ENCODE results near the gene BCL11A. TPM values are rescaled to one million over a fixed set of nuclear protein-coding genes. Genes with fewer than 3 reads are reported as not detected.

BCL11A gene
- total RNA-seq = 0.19 and 0.36 TPM in 2 replicates

DNA sequence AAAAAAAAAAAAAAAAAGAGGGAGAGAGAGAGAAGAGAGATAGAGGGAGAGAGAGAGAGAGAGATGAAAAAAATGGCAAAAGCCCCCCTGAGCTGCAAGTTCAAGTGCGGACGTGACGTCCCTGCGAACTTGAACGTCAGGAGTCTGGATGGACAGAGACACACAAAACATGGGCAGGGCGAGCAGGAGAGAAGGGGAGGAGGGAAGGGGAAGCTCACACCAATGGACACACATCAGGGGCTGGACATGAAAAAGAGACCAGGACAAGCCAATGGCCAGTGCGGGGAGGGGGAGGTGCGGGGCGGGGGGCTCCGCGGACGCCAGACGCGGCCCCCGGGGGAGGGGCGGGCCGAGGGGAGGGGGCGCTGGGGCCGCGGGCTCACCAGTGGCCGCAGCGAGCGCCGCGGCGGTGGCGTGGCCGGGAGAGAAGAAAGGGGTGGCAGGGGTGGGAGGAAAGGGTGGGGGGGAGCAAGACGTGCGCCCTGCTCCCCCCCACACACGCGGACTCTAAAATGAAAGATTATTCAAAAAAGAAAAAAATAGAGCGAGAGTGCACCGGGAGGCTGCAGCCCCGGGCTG is at the start of gene BCL11A:
BCL11A (minus strand) TSS at position 160 of the 579 bp plus-strand sequence. CDS start 384 bp downstream, outside the sequence.

Other genes starting within 250 kb of the BCL11A start
- gene PAPOLG, start 202.6 kb upstream of the BCL11A start, total RNA-seq = 9.1 and 10.8 TPM in 2 replicates